GM12892 (cell line): ENCODE measurements around the gene TTC4.

Experiments
- DNase-seq: peaks from one replicate; pipeline ENCODE4 v3.0.0; 2011; ENCODE audit not compliant: insufficient read length
- FAIRE-seq: peaks from 2 replicates; lab custom pipeline; 2011; peaks lifted over from hg19 to GRCh38; lab: Jason Lieb, UNC
- POLR2A ChIP-seq: IDR thresholded peaks from 2 replicates; pipeline ENCODE4 v1.6.1; 2011; ENCODE audit warnings: low read depth, low read length, control low read depth
- POLR2AphosphoS5 ChIP-seq: IDR thresholded peaks from 2 replicates; pipeline ENCODE4 v1.6.1; 2011; ENCODE audit warnings: low read depth, low read length, control low read depth
- TAF1 ChIP-seq: IDR thresholded peaks from 2 replicates; pipeline ENCODE4 v1.6.1; 2011; ENCODE audit warnings: low read depth, mild to moderate bottlenecking, control low read depth, low read length, borderline replicate concordance

TTC4 gene

GRCh38 chr1:54694771-54695170 lies 20.9 kb upstream of the TTC4 start:
- DNase-seq (no peak), FAIRE-seq (no peak)
- no peak for TF ChIP-seq POLR2AphosphoS5
- TF ChIP-seq TAF1 = no peak
- no peak for TF ChIP-seq POLR2A

- FAIRE-seq = no peak
- no peak for TF ChIP-seq POLR2A
- DNase-seq = no peak
Measured at GRCh38 chr1:54695221-54695620, 20.4 kb upstream of the TTC4 start.

GRCh38 chr1:54695764-54696163 lies 19.9 kb upstream of the TTC4 start:
- FAIRE-seq (no peak), DNase-seq (no peak)
- no peak for TF ChIP-seq TAF1
- TF ChIP-seq POLR2A = no peak
- no peak for TF ChIP-seq POLR2AphosphoS5

GRCh38 chr1:54696262-54696661 lies 19.4 kb upstream of the TTC4 start:
- FAIRE-seq (no peak), DNase-seq (no peak)
- TF ChIP-seq TAF1 (no peak), POLR2AphosphoS5 (no peak), POLR2A (no peak)

- DNase-seq = no peak
- no peak for FAIRE-seq
Measured at GRCh38 chr1:54697896-54698295, 17.8 kb upstream of the TTC4 start.

GRCh38 chr1:54698346-54698745 lies 17.3 kb upstream of the TTC4 start:
- DNase-seq (no peak), FAIRE-seq (no peak)
- no peak for TF ChIP-seq POLR2A
- TF ChIP-seq POLR2AphosphoS5 = no peak
- TF ChIP-seq TAF1 = no peak

More at GRCh38 chr1:54697896-54698295, 17.8 kb upstream of the TTC4 start:
- TF ChIP-seq POLR2A = no peak
- TF ChIP-seq TAF1 = no peak
- TF ChIP-seq POLR2AphosphoS5 = no peak

- TF ChIP-seq TAF1 = no peak
- TF ChIP-seq POLR2AphosphoS5 = no peak
- no peak for TF ChIP-seq POLR2A
- no peak for DNase-seq
- no peak for FAIRE-seq
Measured at GRCh38 chr1:54699936-54700525, 15.6 kb upstream of the TTC4 start.

- no peak for TF ChIP-seq POLR2A
- no peak for TF ChIP-seq TAF1
- TF ChIP-seq POLR2AphosphoS5 = no peak
- FAIRE-seq (no peak), DNase-seq (no peak)
Measured at GRCh38 chr1:54701066-54701465, 14.6 kb upstream of the TTC4 start.

GRCh38 chr1:54701996-54702395 lies 13.7 kb upstream of the TTC4 start:
- DNase-seq (no peak), FAIRE-seq (no peak)
- TF ChIP-seq POLR2AphosphoS5 (no peak), POLR2A (no peak), TAF1 (no peak)

- no peak for DNase-seq
- TF ChIP-seq POLR2AphosphoS5 = no peak
- FAIRE-seq = no peak
Measured at GRCh38 chr1:54703471-54703870, 12.2 kb upstream of the TTC4 start.

- TF ChIP-seq POLR2A (no peak), POLR2AphosphoS5 (no peak), TAF1 (no peak)
- no peak for FAIRE-seq
- DNase-seq = no peak
Measured at GRCh38 chr1:54705153-54705552, 10.5 kb upstream of the TTC4 start.

GRCh38 chr1:54706419-54706818 lies 9.2 kb upstream of the TTC4 start:
- TF ChIP-seq TAF1 (no peak), POLR2A (no peak), POLR2AphosphoS5 (no peak)
- DNase-seq = no peak
- FAIRE-seq = no peak

GRCh38 chr1:54708385-54708784 lies 7.3 kb upstream of the TTC4 start:
- TF ChIP-seq POLR2A (no peak), POLR2AphosphoS5 (no peak), TAF1 (no peak)
- DNase-seq (no peak), FAIRE-seq (no peak)
